Tibial nerve (tissue), 4 donors: ENCODE data around the gene SCO1.

Experiments used
- EP300 ChIP-seq, 2 donors: sonication (generic); formaldehyde crosslinking; IDR thresholded peaks; one replicate each; pipeline ENCODE4 v1.6.1; 2017; ENCODE audit warnings: antibody characterized with exemption in 2 of 2, mild to moderate bottlenecking in 1 of 2
- TF ChIP-seq, protein P1 (sequence below), 5 experiments: fragments of 200-600 bp in 3 of 5; fragments of 450-650 bp in 2 of 5; sonication (generic) in 3 of 5; IDR thresholded peaks; one replicate each; pipeline ENCODE4 v1.5.1; 2016 to 2019; ENCODE audit warnings: antibody characterized with exemption in 5 of 5, mild to moderate bottlenecking in 3 of 5, moderate library complexity in 2 of 5

GRCh38 chr17:10657148-10657547 is 40.2 kb downstream of the SCO1 start, which contains the start of gene MYH3:
- TF ChIP-seq, protein P1, sequence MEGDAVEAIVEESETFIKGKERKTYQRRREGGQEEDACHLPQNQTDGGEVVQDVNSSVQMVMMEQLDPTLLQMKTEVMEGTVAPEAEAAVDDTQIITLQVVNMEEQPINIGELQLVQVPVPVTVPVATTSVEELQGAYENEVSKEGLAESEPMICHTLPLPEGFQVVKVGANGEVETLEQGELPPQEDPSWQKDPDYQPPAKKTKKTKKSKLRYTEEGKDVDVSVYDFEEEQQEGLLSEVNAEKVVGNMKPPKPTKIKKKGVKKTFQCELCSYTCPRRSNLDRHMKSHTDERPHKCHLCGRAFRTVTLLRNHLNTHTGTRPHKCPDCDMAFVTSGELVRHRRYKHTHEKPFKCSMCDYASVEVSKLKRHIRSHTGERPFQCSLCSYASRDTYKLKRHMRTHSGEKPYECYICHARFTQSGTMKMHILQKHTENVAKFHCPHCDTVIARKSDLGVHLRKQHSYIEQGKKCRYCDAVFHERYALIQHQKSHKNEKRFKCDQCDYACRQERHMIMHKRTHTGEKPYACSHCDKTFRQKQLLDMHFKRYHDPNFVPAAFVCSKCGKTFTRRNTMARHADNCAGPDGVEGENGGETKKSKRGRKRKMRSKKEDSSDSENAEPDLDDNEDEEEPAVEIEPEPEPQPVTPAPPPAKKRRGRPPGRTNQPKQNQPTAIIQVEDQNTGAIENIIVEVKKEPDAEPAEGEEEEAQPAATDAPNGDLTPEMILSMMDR (IDR thresholded peaks at IDR 0.05) = no peak
- TF ChIP-seq EP300 (IDR thresholded peaks at IDR 0.05) = no peak
